ENCODE measurements around the gene ZNF841. TPM values are rescaled to one million over a fixed set of nuclear protein-coding genes. Genes with fewer than 3 reads are reported as not detected.
"Not testable (repeated sequence)": the region's sequence is repeated elsewhere in the genome, so short reads cannot be mapped to it uniquely, and the experiment has no call there.

Gene ZNF841
- total and polyA plus RNA-seq, 9 of the 15 experiments (the other 6 are each of a cell fraction or from before 2014, with no cell fraction given): 3.1 to 17.1 (median 11.0) TPM

GRCh38 chr19:52056480-52056879, 39.1 kb downstream of the ZNF841 start:
- DNase-seq (ENCODE audit: extremely low read depth in 1 of 4, low spot score in 3 of 4); H3K4me1 ChIP-seq (replicated peaks in 1 of 2; ENCODE audit: control insufficient read depth in 2 of 2, insufficient read depth in 2 of 2, low read length in 2 of 2); BruUV-seq (replicated peaks); H3K27me3 ChIP-seq (ENCODE audit: control insufficient read depth in 2 of 2, insufficient read depth in 2 of 2, low read length in 2 of 2); ATAC-seq; H3K27ac ChIP-seq (ENCODE audit: extremely low read depth, low read depth, low read length); FAIRE-seq; H3K79me2 ChIP-seq (ENCODE audit: control insufficient read depth, insufficient read depth, low read length); CTCF ChIA-PET (ENCODE audit: low intra/inter-chr PET ratio); intact Hi-C loops (cut with micrococcal nuclease); H3K9me3 ChIP-seq (replicated peaks; ENCODE audit: control insufficient read depth, insufficient read depth, low read depth, low read length); H3K9me1 ChIP-seq (ENCODE audit: control insufficient read depth, insufficient read depth, low read length); H2AFZ ChIP-seq (ENCODE audit: low read depth, low read length); H3K4me2 ChIP-seq (ENCODE audit: insufficient read depth, low read length); H3K36me3 ChIP-seq (ENCODE audit: control insufficient read depth, insufficient read depth, low read length); in situ Hi-C loops (cut with MboI); H4K20me1 ChIP-seq (replicated peaks; ENCODE audit: control insufficient read depth, insufficient read depth, low read length); POLR2A ChIA-PET; H3K9ac ChIP-seq (ENCODE audit: insufficient read depth in 1 of 2, low read depth in 2 of 2, low read length in 2 of 2); H3K4me3 ChIP-seq; TF ChIP-seq NR2C1 (IDR thresholded peaks at IDR 0.05): not testable (repeated sequence)
- TF ChIP-seq NR2C1 (tag; IDR thresholded peaks at IDR 0.05): peak; percentile 57; the same call in 1 of the 2 replicates
- WGBS (ENCODE audit: insufficient coverage, low coverage, missing lambda C conversion rate): 71% methylated on average over 2 of the region's 3 CpGs

- ATAC-seq; H4K20me1 ChIP-seq (replicated peaks; ENCODE audit: control insufficient read depth, insufficient read depth, low read length); H3K4me3 ChIP-seq; H3K27ac ChIP-seq (ENCODE audit: extremely low read depth, low read depth, low read length); H3K9ac ChIP-seq (ENCODE audit: insufficient read depth in 1 of 2, low read depth in 2 of 2, low read length in 2 of 2); H2AFZ ChIP-seq (ENCODE audit: low read depth, low read length); H3K9me1 ChIP-seq (ENCODE audit: control insufficient read depth, insufficient read depth, low read length); H3K36me3 ChIP-seq (ENCODE audit: control insufficient read depth, insufficient read depth, low read length); intact Hi-C loops (cut with micrococcal nuclease); H3K4me1 ChIP-seq (replicated peaks in 1 of 2; ENCODE audit: control insufficient read depth in 2 of 2, insufficient read depth in 2 of 2, low read length in 2 of 2); BruUV-seq (replicated peaks); POLR2A ChIA-PET; H3K79me2 ChIP-seq (ENCODE audit: control insufficient read depth, insufficient read depth, low read length); H3K9me3 ChIP-seq (replicated peaks; ENCODE audit: control insufficient read depth, insufficient read depth, low read depth, low read length); FAIRE-seq; H3K27me3 ChIP-seq (ENCODE audit: control insufficient read depth in 2 of 2, insufficient read depth in 2 of 2, low read length in 2 of 2); in situ Hi-C loops (cut with MboI); DNase-seq (ENCODE audit: extremely low read depth in 1 of 4, low spot score in 3 of 4); H3K4me2 ChIP-seq (ENCODE audit: insufficient read depth, low read length): not testable (repeated sequence)
- CTCF ChIA-PET (ENCODE audit: low intra/inter-chr PET ratio): interaction anchor here (0.7 kb wide), 1 partner anchor 56 kb away, joined by 3 read pairs; no protein-coding TSS in a partner anchor
- 86% methylated on average over 1 of the region's 1 CpG for WGBS (ENCODE audit: insufficient coverage, low coverage, missing lambda C conversion rate)
Measured at GRCh38 chr19:52051736-52052135, 43.8 kb downstream of the ZNF841 start.
